Activated T-helper 1 cell treated with anti-CD3 and anti-CD28 coated beads, Interleukin-12 subunit alpha, Interleukin-12 subunit beta, Interleukin-2, Interleukin-4 antibody, amounts not matched to agents 30 ng/mL and 10 ng/mL and 1 ng/mL, durations not matched to agents 14 hours and 24 hours and 36 hours (primary cell): Measurements from ENCODE around the gene HMX3. TPM values are rescaled to one million over a fixed set of nuclear protein-coding genes. Genes with fewer than 3 reads are reported as not detected.

Experiments
- DNase-seq: peaks from one replicate; pipeline ENCODE4 v3.0.0; 2021; ENCODE audit warnings: low spot score
- H3K27ac Mint-ChIP-seq: one replicate; pipeline ENCODE4 v1.8.0; 2021; ENCODE audit warnings: mild to moderate bottlenecking, mixed read lengths
- H3K27me3 Mint-ChIP-seq: one replicate; pipeline ENCODE4 v1.8.0; 2022; ENCODE audit warnings: mild to moderate bottlenecking, moderate library complexity, mixed read lengths; ENCODE audit not compliant: insufficient read depth
- H3K36me3 Mint-ChIP-seq: one replicate; pipeline ENCODE4 v1.8.0; 2021; ENCODE audit warnings: low read depth, mixed read lengths
- H3K4me1 Mint-ChIP-seq: one replicate; pipeline ENCODE4 v1.8.0; 2021; ENCODE audit warnings: low read depth, mixed read lengths
- H3K4me3 Mint-ChIP-seq: one replicate; pipeline ENCODE4 v1.8.0; 2021; ENCODE audit warnings: mild to moderate bottlenecking, moderate library complexity, mixed read lengths
- H3K9me3 Mint-ChIP-seq: one replicate; pipeline ENCODE4 v1.8.0; 2021; ENCODE audit warnings: mixed read lengths
- intact Hi-C: fragments of 100-400 bp; cut with micrococcal nuclease; formaldehyde crosslinking; loops from one replicate; pipeline ENCODE4 v1.15.1; 2024
- total RNA-seq: library from RNA; stranded (reverse); gene quantifications from 2 replicates; pipeline ENCODE4 v1.2.3, GENCODE V29; 2022

Gene HMX3
- total RNA-seq, 1 donor from 2014 or later: not detected

- DNase-seq: no peak
- peak overlapping the region; percentile 44 for H3K27ac Mint-ChIP-seq
- intact Hi-C loops: loop anchor here (10.0 kb wide), 2 partner anchors 674 to 826 kb away; partner anchors contain the start of gene HTRA1
- no peaks in the 10 kb centered on the region for H3K36me3 Mint-ChIP-seq
- peaks cover 9% of the 10 kb centered on the region for H3K4me1 Mint-ChIP-seq
- peak overlapping the region; percentile 3 for H3K4me3 Mint-ChIP-seq
- H3K27me3 Mint-ChIP-seq: peaks cover 73% of the 10 kb centered on the region
- no peaks in the 10 kb centered on the region for H3K9me3 Mint-ChIP-seq
These were observed 3.4 kb downstream of the HMX3 start for GRCh38 chr10:123139165-123139520.

- H3K27ac Mint-ChIP-seq: peak overlapping the region; percentile 25
- no peaks in the 10 kb centered on the region for H3K36me3 Mint-ChIP-seq
- DNase-seq: no peak
- H3K27me3 Mint-ChIP-seq: peaks cover 73% of the 10 kb centered on the region
- H3K4me1 Mint-ChIP-seq: peaks cover 10% of the 10 kb centered on the region
- H3K4me3 Mint-ChIP-seq: peak overlapping the region; percentile 3
- intact Hi-C loops: loop anchor here (5.0 to 10.0 kb wide), 3 partner anchors 675 to 1308 kb away; partner anchors contain the start of gene HTRA1
- no peaks in the 10 kb centered on the region for H3K9me3 Mint-ChIP-seq
These were observed 3.9 kb downstream of the HMX3 start for GRCh38 chr10:123139521-123140163.

GRCh38 chr10:123140164-123140982, 4.6 kb downstream of the HMX3 start:
- H3K27me3 Mint-ChIP-seq: peaks cover 80% of the 10 kb centered on the region

GRCh38 chr10:123140983-123141390, 5.2 kb downstream of the HMX3 start:
- intact Hi-C loops: loop anchor here (5.0 kb wide), 1 partner anchor 1306 kb away; no protein-coding TSS in a partner anchor
- DNase-seq: no peak
- Mint-ChIP-seq H3K27ac (no peak overlapping the region), H3K27me3 (peaks cover 85% of the 10 kb centered on the region), H3K4me3 (no peak overlapping the region), H3K4me1 (peaks cover 22% of the 10 kb centered on the region), H3K9me3 (no peaks in the 10 kb centered on the region), H3K36me3 (no peaks in the 10 kb centered on the region)

More at GRCh38 chr10:123140164-123140982, 4.6 kb downstream of the HMX3 start:
- H3K4me1 Mint-ChIP-seq: peaks cover 17% of the 10 kb centered on the region
- no peak for DNase-seq
- no peak overlapping the region for H3K4me3 Mint-ChIP-seq
- no peaks in the 10 kb centered on the region for H3K36me3 Mint-ChIP-seq
- H3K27ac Mint-ChIP-seq: no peak overlapping the region
- no peaks in the 10 kb centered on the region for H3K9me3 Mint-ChIP-seq
- intact Hi-C loops: loop anchor here (5.0 kb wide), 1 partner anchor 1307 kb away; no protein-coding TSS in a partner anchor

GRCh38 chr10:123141791-123142700, 6.3 kb downstream of the HMX3 start:
- intact Hi-C loops: loop anchor here (5.0 kb wide), 1 partner anchor 1305 kb away; no protein-coding TSS in a partner anchor
- Mint-ChIP-seq H3K27me3 (peaks cover 83% of the 10 kb centered on the region), H3K36me3 (no peaks in the 10 kb centered on the region), H3K9me3 (no peaks in the 10 kb centered on the region), H3K4me3 (no peak overlapping the region), H3K27ac (peak overlapping the region; percentile 65), H3K4me1 (peaks cover 18% of the 10 kb centered on the region)
- no peak for DNase-seq

- Mint-ChIP-seq H3K27ac (peak overlapping the region; percentile 51), H3K4me1 (peaks cover 17% of the 10 kb centered on the region), H3K9me3 (no peaks in the 10 kb centered on the region), H3K4me3 (no peak overlapping the region), H3K36me3 (no peaks in the 10 kb centered on the region), H3K27me3 (peaks cover 83% of the 10 kb centered on the region)
- DNase-seq: no peak
- intact Hi-C loops: loop anchor here (5.0 kb wide), 1 partner anchor 1305 kb away; no protein-coding TSS in a partner anchor
These were observed 7.0 kb downstream of the HMX3 start for GRCh38 chr10:123142701-123143161.

- H3K4me1 Mint-ChIP-seq: peaks cover 17% of the 10 kb centered on the region
- H3K27me3 Mint-ChIP-seq: peaks cover 77% of the 10 kb centered on the region
- no peak overlapping the region for H3K4me3 Mint-ChIP-seq
- intact Hi-C loops: loop anchor here (5.0 kb wide), 1 partner anchor 1304 kb away; no protein-coding TSS in a partner anchor
- H3K9me3 Mint-ChIP-seq: no peaks in the 10 kb centered on the region
- H3K36me3 Mint-ChIP-seq: no peaks in the 10 kb centered on the region
- no peak for DNase-seq
- peak overlapping the region; percentile 51 for H3K27ac Mint-ChIP-seq
These were observed 7.5 kb downstream of the HMX3 start for GRCh38 chr10:123143162-123143824.

GRCh38 chr10:123143825-123144168, 8.0 kb downstream of the HMX3 start:
- Mint-ChIP-seq H3K27ac (peak overlapping the region; percentile 29), H3K4me3 (no peak overlapping the region), H3K9me3 (no peaks in the 10 kb centered on the region), H3K27me3 (peaks cover 75% of the 10 kb centered on the region), H3K36me3 (no peaks in the 10 kb centered on the region), H3K4me1 (peaks cover 18% of the 10 kb centered on the region)
- DNase-seq: no peak
- intact Hi-C loops: loop anchor here (5.0 kb wide), 1 partner anchor 1304 kb away; no protein-coding TSS in a partner anchor

- intact Hi-C loops: loop anchor here (5.0 kb wide), 1 partner anchor 1302 kb away; no protein-coding TSS in a partner anchor
- no peak overlapping the region for H3K4me3 Mint-ChIP-seq
- H3K36me3 Mint-ChIP-seq: peaks cover 4% of the 10 kb centered on the region
- H3K9me3 Mint-ChIP-seq: no peaks in the 10 kb centered on the region
- no peak for DNase-seq
- peaks cover 24% of the 10 kb centered on the region for H3K4me1 Mint-ChIP-seq
- peaks cover 72% of the 10 kb centered on the region for H3K27me3 Mint-ChIP-seq
- H3K27ac Mint-ChIP-seq: peak overlapping the region; percentile 79
These were observed 9.1 kb downstream of the HMX3 start for GRCh38 chr10:123144697-123145541.

GRCh38 chr10:123145542-123146012, 9.8 kb downstream of the HMX3 start:
- Mint-ChIP-seq H3K4me3 (no peak overlapping the region), H3K27ac (peak overlapping the region; percentile 63), H3K4me1 (peaks cover 29% of the 10 kb centered on the region), H3K27me3 (peaks cover 72% of the 10 kb centered on the region), H3K9me3 (no peaks in the 10 kb centered on the region), H3K36me3 (peaks cover 4% of the 10 kb centered on the region)
- DNase-seq: no peak
- intact Hi-C loops: no loop called here
